Fibroblast of mammary gland (primary cell): ENCODE measurements around the gene RBPJ.

Source experiments
- DNase-seq: peaks from one replicate; pipeline ENCODE4 v3.0.0-alpha.2; 2010; ENCODE audit warnings: low read depth
- H3K4me3 ChIP-seq: 2 replicates; pipeline ENCODE4 v1.5.1; 2011; ENCODE audit warnings: low read depth, mild to moderate bottlenecking, low read length, moderate library complexity; ENCODE audit not compliant: control insufficient read depth
- CTCF ChIP-seq: conservative IDR thresholded peaks from 2 replicates; pipeline ENCODE4 v1.5.1; 2011; ENCODE audit warnings: low read depth, low read length, inconsistent platforms; ENCODE audit not compliant: control insufficient read depth, insufficient read depth

RBPJ gene

DNA sequence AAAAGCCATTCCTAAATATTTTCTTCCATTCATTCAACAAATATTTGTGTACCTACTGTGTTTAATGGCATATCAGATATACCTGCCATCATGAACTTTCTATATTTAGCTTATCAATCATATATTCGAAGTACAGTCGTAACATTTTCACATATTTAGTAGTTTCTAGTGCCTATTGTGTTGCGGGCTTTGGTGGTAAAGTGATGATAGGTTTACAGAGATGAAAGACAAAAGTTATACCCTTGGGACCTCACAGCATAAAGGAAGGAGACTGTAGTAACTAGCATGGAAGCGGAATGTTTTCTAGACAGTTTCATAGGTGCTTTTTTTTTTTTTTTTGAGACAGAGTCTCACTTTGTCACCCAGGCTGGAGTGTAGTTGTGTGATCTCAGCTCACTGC lies 39.5 kb downstream of the RBPJ start:
- DNase-seq, result no peak
- H3K4me3 ChIP-seq, result no peak overlapping the region
- no peak for TF ChIP-seq CTCF

DNA sequence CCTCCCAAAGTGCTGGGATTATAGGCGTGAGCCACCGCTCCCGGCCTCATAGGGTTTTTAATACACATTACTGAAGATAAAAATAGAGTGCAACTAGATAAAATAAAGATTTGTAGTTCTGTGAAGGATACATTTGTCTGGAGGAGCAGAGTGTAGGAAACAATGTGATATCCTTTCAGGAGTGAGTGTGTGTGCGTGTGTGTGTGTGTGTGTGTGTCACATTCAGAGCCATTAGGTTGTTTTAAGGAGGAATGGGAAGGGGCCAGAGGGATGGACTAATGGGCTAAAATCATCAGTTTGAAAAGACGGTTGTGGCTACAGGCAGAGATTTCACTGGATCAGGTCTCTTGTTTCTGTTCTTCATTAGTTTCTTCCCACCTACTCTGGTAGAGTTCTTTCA lies 40.0 kb downstream of the RBPJ start:
- no peak for DNase-seq
- TF ChIP-seq CTCF, result no peak
- no peak overlapping the region for H3K4me3 ChIP-seq

GRCh38 chr4:26361297-26361696 lies 40.5 kb downstream of the RBPJ start:
- no peak for DNase-seq
- no peak for TF ChIP-seq CTCF
- H3K4me3 ChIP-seq, result no peak overlapping the region

DNA sequence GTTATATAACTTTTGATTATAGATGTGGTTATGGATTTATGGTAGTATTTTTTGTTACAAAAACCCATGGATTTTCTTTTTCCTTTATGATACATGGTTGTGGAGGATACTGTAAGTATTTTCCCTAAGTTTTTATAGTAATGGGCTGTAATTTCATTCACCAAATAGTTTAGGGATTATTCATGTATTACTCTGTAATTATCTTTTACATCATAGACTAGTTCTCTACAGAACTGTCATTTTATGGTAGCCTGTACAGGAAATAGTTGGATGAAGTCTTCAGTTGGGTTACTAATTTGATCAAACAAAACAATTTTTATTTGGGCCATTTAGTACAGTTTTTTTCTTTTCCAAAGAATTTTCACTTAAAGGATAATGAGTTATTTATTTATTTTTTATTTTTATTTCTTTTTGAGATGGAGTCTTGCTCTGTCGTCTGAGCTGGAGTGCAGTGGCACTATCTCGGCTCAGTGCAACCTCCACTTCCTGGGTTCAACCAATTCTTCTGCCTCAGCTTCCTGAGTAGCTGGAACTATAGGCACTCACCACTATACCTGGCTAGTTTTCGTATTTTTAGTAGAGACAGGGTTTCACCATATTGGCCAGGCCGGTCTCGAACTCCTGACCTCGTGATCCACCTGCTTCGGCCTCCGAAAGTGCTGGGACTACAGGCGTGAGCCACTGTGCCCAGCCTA lies 42.1 kb downstream of the RBPJ start:
- TF ChIP-seq CTCF, result no peak
- no peak overlapping the region for H3K4me3 ChIP-seq
- DNase-seq, result no peak

- no peak for DNase-seq
- TF ChIP-seq CTCF, result no peak
- H3K4me3 ChIP-seq, result no peak overlapping the region
Observed at GRCh38 chr4:26365537-26366150, 44.8 kb downstream of the RBPJ start.

DNA sequence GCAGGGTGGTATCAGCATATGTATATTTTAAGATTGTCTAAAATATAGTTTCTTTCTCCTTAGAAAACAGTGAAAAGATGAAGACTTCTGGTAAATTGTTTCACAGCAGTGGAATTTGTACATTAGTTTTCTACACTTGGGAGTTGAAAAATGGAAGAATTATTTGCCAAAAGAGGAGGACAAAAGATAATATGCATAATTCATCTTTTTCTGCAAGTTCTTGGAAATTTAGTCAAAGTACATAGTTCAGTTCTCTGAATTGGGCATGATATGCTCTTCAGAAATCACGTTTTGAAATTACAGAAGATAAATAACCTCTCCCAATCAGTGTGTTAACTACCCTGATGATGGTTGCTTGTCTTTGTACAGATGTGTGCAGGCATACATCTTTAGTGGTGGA lies 47.0 kb downstream of the RBPJ start:
- no peak overlapping the region for H3K4me3 ChIP-seq
- DNase-seq, result no peak
- TF ChIP-seq CTCF, result no peak
